Type B pancreatic cell (in vitro differentiated cells): Measurements from ENCODE around the gene OR6N1. TPM values are rescaled to one million over a fixed set of nuclear protein-coding genes. Genes with fewer than 3 reads are reported as not detected.

Experiments used
- DNase-seq: peaks from one replicate; pipeline ENCODE4 v3.0.0; 2021; ENCODE audit warnings: mixed read lengths; ENCODE audit not compliant: unreplicated experiment; ENCODE audit errors: extremely low spot score
- H3K27ac Mint-ChIP-seq: 2 replicates; pipeline ENCODE4 v1.8.0; 2021; ENCODE audit warnings: mild to moderate bottlenecking, mixed read lengths
- H3K27me3 Mint-ChIP-seq: 2 replicates; pipeline ENCODE4 v1.8.0; 2021; ENCODE audit warnings: mixed read lengths
- H3K36me3 Mint-ChIP-seq: 2 replicates; pipeline ENCODE4 v1.8.0; 2021; ENCODE audit warnings: mixed read lengths
- H3K4me1 Mint-ChIP-seq: one replicate; pipeline ENCODE4 v1.8.0; 2021; ENCODE audit warnings: mixed read lengths; ENCODE audit not compliant: unreplicated experiment
- H3K4me3 Mint-ChIP-seq: 2 replicates; pipeline ENCODE4 v1.8.0; 2021; ENCODE audit warnings: mild to moderate bottlenecking, mixed read lengths
- H3K9me3 Mint-ChIP-seq: 2 replicates; pipeline ENCODE4 v1.8.0; 2021; ENCODE audit warnings: mixed read lengths
- CTCF ChIP-seq: fragments of 200-600 bp; sonication (generic); conservative IDR thresholded peaks from 2 replicates; pipeline ENCODE4 v1.5.0; 2021; ENCODE audit warnings: antibody characterized with exemption, mild to moderate bottlenecking
- long read RNA-seq: library from polyadenylated mRNA; unstranded; transcript quantifications from one replicate; pipeline ENCODE4 v2.0.0, GENCODE V29; 2020
- total RNA-seq: library from RNA; stranded (reverse); gene quantifications from 2 replicates; pipeline ENCODE4 v1.2.1, GENCODE V29; 2021; ENCODE audit warnings: low replicate concordance

The OR6N1 gene
- not detected in 2 replicates for total RNA-seq
- long read RNA-seq: 0 reads

GRCh38 chr1:158771950-158772866 is at the start of gene OR6N1:
Gene OR6N1 (minus strand): TSS chr1:158772195. CDS start chr1:158766682, 5,513 bp downstream.
- DNase-seq: no peak
- no peak for TF ChIP-seq CTCF
- no peaks in the 10 kb centered on the region for H3K9me3 Mint-ChIP-seq
- H3K27ac Mint-ChIP-seq: no peak within 1 kb of the TSS
- no peaks in the 10 kb centered on the region for H3K36me3 Mint-ChIP-seq
- H3K27me3 Mint-ChIP-seq: peaks cover 3% of the 10 kb centered on the region
- no peak within 1 kb of the TSS for H3K4me3 Mint-ChIP-seq
- no peaks in the 10 kb centered on the region for H3K4me1 Mint-ChIP-seq

GRCh38 chr1:158821723-158822122 is 49.7 kb upstream of the OR6N1 start:
- H3K27me3 Mint-ChIP-seq: no peaks in the 10 kb centered on the region
- no peak overlapping the region for H3K4me3 Mint-ChIP-seq
- H3K36me3 Mint-ChIP-seq: no peaks in the 10 kb centered on the region
- no peaks in the 10 kb centered on the region for H3K9me3 Mint-ChIP-seq
- no peak for TF ChIP-seq CTCF
- no peak for DNase-seq
- no peaks in the 10 kb centered on the region for H3K4me1 Mint-ChIP-seq
- H3K27ac Mint-ChIP-seq: no peak overlapping the region

GRCh38 chr1:158819461-158820443 is 47.8 kb upstream of the OR6N1 start:
- Mint-ChIP-seq H3K4me1 (no peaks in the 10 kb centered on the region), H3K9me3 (no peaks in the 10 kb centered on the region), H3K27me3 (no peaks in the 10 kb centered on the region), H3K4me3 (peak overlapping the region; percentile 62), H3K27ac (peak overlapping the region; percentile 96), H3K36me3 (no peaks in the 10 kb centered on the region)
- no peak for TF ChIP-seq CTCF
- DNase-seq: no peak

- Mint-ChIP-seq H3K27ac (peak overlapping the region; percentile 96), H3K36me3 (no peaks in the 10 kb centered on the region), H3K27me3 (no peaks in the 10 kb centered on the region), H3K4me1 (no peaks in the 10 kb centered on the region), H3K9me3 (no peaks in the 10 kb centered on the region), H3K4me3 (no peak overlapping the region)
- TF ChIP-seq CTCF: no peak
- DNase-seq: no peak
Measured at GRCh38 chr1:158818975-158819431, 47.0 kb upstream of the OR6N1 start.

- Mint-ChIP-seq H3K27ac (peak overlapping the region; percentile 96), H3K4me1 (no peaks in the 10 kb centered on the region), H3K36me3 (no peaks in the 10 kb centered on the region), H3K4me3 (no peak overlapping the region), H3K9me3 (no peaks in the 10 kb centered on the region), H3K27me3 (no peaks in the 10 kb centered on the region)
- no peak for DNase-seq
- TF ChIP-seq CTCF: no peak
Measured at GRCh38 chr1:158818560-158818959, 46.6 kb upstream of the OR6N1 start.
